Prostate gland (tissue), 2 donors: Measurements from ENCODE around the gene UBFD1.

Experiments used
- POLR2A ChIP-seq: fragments of 450-650 bp; IDR thresholded peaks from one replicate; pipeline ENCODE4 v1.6.1; 2016; ENCODE audit warnings: antibody characterized with exemption, mild to moderate bottlenecking
- POLR2AphosphoS5 ChIP-seq: sonication (generic); formaldehyde crosslinking; IDR thresholded peaks from one replicate; pipeline ENCODE4 v1.6.1; 2017; ENCODE audit warnings: antibody characterized with exemption
- TF ChIP-seq, protein P1 (sequence below), 4 experiments: fragments of 200-600 bp in 2 of 4; fragments of 450-650 bp in 2 of 4; sonication (generic) in 2 of 4; IDR thresholded peaks; 1 replicate in 3 of 4; 2 replicates in 1 of 4; pipeline ENCODE4 v1.5.1; 2016 to 2019; ENCODE audit warnings: antibody characterized with exemption in 4 of 4, mild to moderate bottlenecking in 2 of 4, moderate library complexity in 2 of 4

DNA sequence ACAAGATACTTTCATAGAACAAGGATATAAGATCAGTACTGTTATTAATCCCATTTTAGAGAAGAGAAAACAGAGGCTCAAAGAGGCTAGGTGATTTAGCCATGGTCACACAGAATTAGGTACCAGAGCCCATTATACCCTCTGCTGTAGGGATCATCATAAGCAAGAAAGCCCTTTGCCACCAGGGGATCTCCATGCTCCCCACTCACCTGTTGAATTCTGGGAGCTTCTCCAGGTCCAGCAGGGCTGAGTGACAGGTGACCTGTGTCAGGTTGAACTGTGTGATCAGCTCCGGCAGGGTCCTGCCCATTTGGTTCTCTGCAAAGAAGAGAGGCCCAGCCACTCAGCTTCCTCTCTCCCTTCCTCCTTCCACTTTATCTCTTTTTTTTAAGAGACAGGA lies 25.1 kb upstream of the UBFD1 start:
- TF ChIP-seq, protein P1, sequence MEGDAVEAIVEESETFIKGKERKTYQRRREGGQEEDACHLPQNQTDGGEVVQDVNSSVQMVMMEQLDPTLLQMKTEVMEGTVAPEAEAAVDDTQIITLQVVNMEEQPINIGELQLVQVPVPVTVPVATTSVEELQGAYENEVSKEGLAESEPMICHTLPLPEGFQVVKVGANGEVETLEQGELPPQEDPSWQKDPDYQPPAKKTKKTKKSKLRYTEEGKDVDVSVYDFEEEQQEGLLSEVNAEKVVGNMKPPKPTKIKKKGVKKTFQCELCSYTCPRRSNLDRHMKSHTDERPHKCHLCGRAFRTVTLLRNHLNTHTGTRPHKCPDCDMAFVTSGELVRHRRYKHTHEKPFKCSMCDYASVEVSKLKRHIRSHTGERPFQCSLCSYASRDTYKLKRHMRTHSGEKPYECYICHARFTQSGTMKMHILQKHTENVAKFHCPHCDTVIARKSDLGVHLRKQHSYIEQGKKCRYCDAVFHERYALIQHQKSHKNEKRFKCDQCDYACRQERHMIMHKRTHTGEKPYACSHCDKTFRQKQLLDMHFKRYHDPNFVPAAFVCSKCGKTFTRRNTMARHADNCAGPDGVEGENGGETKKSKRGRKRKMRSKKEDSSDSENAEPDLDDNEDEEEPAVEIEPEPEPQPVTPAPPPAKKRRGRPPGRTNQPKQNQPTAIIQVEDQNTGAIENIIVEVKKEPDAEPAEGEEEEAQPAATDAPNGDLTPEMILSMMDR (IDR thresholded peaks at IDR 0.05): no peak
- TF ChIP-seq POLR2AphosphoS5: no peak
- TF ChIP-seq POLR2A: no peak
